Lung (tissue), 12 donors: Measurements from ENCODE around the gene HPSE2. TPM values are rescaled to one million over a fixed set of nuclear protein-coding genes. Genes with fewer than 3 reads are reported as not detected.

Source experiments
- ATAC-seq: fragments of 200-7000 bp; cut with Tn5 transposase; one replicate; pipeline ENCODE4 v1.9.1; 2020; ENCODE audit warnings: moderate number of reproducible peaks; ENCODE audit not compliant: insufficient read depth, low FRiP score
- DNase-seq, 3 donors: peaks; one replicate each; pipeline ENCODE4 v3.0.0-alpha.2; 2013 to 2017
- H3K27ac ChIP-seq, 2 donors: one replicate each; pipeline ENCODE4 v1.5.1; 2013; ENCODE audit warnings: mild to moderate bottlenecking in 2 of 2, moderate library complexity in 2 of 2, control low read depth in 1 of 2, inconsistent platforms in 1 of 2, low read depth in 1 of 2, low read length in 1 of 2
- H3K27me3 ChIP-seq, 3 donors: one replicate each; pipeline ENCODE4 v1.5.1; 2013; ENCODE audit warnings: low read length in 2 of 3; ENCODE audit not compliant: control insufficient read depth in 3 of 3, insufficient read depth in 3 of 3
- H3K36me3 ChIP-seq, 4 donors: one replicate each; pipeline ENCODE4 v1.5.1; 2013; ENCODE audit warnings: low read length in 4 of 4, mild to moderate bottlenecking in 1 of 4, moderate library complexity in 1 of 4; ENCODE audit not compliant: control insufficient read depth in 4 of 4, insufficient read depth in 4 of 4
- H3K4me1 ChIP-seq, 5 donors: one replicate each; pipeline ENCODE4 v1.5.1; 2013; ENCODE audit warnings: low read length in 5 of 5, mild to moderate bottlenecking in 2 of 5, moderate library complexity in 1 of 5; ENCODE audit not compliant: control insufficient read depth in 5 of 5, insufficient read depth in 5 of 5
- H3K4me3 ChIP-seq: one replicate; pipeline ENCODE4 v1.5.1; 2013; ENCODE audit warnings: mild to moderate bottlenecking, control low read depth, moderate library complexity
- H3K9ac ChIP-seq, 2 donors: one replicate each; pipeline ENCODE4 v1.5.1; 2013; ENCODE audit warnings: low read length in 2 of 2, control low read depth in 1 of 2; ENCODE audit not compliant: insufficient read depth in 1 of 2
- H3K9me3 ChIP-seq, 4 donors: one replicate each; pipeline ENCODE4 v1.5.1; 2013; ENCODE audit warnings: low read length in 3 of 4, mild to moderate bottlenecking in 1 of 4, moderate library complexity in 1 of 4; ENCODE audit not compliant: control insufficient read depth in 4 of 4, insufficient read depth in 3 of 4
- CTCF ChIP-seq: IDR thresholded peaks from 2 replicates; pipeline ENCODE4 v1.5.1; 2012; ENCODE audit warnings: mild to moderate bottlenecking; ENCODE audit errors: control extremely low read depth, extremely low read depth
- WGBS, 2 donors: extraction: QIAGEN DNeasy Blood & Tissue Kit; methylation state at CpG; one replicate each; pipeline ENCODE4 v1.1.7; 2013; 5-methylcytosine and 5-hydroxymethylcytosine counted together
- polyA plus RNA-seq, 2 donors: library from polyadenylated mRNA; stranded (reverse); fragments of 200-250 nt; gene quantifications; one replicate each; pipeline ENCODE4 v1.2.1, GENCODE V29; 2013
- total RNA-seq, 2 donors: library from RNA; depleted of rRNA in 1 of 2; stranded (reverse); fragments of >200 nt in 1 of 2; gene quantifications; one replicate each; pipeline ENCODE4 v1.2.1, GENCODE V29; 2014 to 2021
- donor health status: control.
- donor health status: control.
- donor health status: Bipolar disorder and iron deficiency.
- donor health status: healthy.
- donor health status: DM: yes; HTN: yes; CAD: no.

The HPSE2 gene
- total and polyA plus RNA-seq, 4 donors: 0.32 to 47.3 (median 1.9) TPM

GRCh38 chr10:98980353-98980752 is 255.3 kb downstream of the HPSE2 start:
- Histone ChIP-seq H3K36me3 (no peaks in the 10 kb centered on the region), H3K4me3 (no peak overlapping the region), H3K9me3 (peaks cover 0 to 7% (median 1%) of the 10 kb centered on the region in 4 donors), H3K9ac (no peak overlapping the region), H3K27me3 (no peaks in the 10 kb centered on the region), H3K27ac (no peak overlapping the region), H3K4me1 (peaks cover 0 to 3% (median 0%) of the 10 kb centered on the region in 5 donors)
- 58 to 71% methylated on average over 5 of the region's 5 CpGs for WGBS, 2 donors
- no peak for TF ChIP-seq CTCF
- ATAC-seq (no peak), DNase-seq (no peak)

GRCh38 chr10:98971464-98971863 is 264.2 kb downstream of the HPSE2 start:
- H3K27ac ChIP-seq: no peak overlapping the region
- no peaks in the 10 kb centered on the region for H3K36me3 ChIP-seq
- no peaks in the 10 kb centered on the region for H3K27me3 ChIP-seq
- no peak for TF ChIP-seq CTCF
- no peak for ATAC-seq
- H3K4me1 ChIP-seq: peaks cover 0 to 28% (median 0%) of the 10 kb centered on the region in 5 donors
- WGBS, 2 donors: 51 to 65% methylated on average over 2 of the region's 2 CpGs
- peaks cover 0 to 3% (median 0%) of the 10 kb centered on the region in 4 donors for H3K9me3 ChIP-seq
- no peak overlapping the region for H3K4me3 ChIP-seq
- no peak overlapping the region for H3K9ac ChIP-seq
- DNase-seq: peak in 2 of 3 donors; percentile 88 to 95

DNA sequence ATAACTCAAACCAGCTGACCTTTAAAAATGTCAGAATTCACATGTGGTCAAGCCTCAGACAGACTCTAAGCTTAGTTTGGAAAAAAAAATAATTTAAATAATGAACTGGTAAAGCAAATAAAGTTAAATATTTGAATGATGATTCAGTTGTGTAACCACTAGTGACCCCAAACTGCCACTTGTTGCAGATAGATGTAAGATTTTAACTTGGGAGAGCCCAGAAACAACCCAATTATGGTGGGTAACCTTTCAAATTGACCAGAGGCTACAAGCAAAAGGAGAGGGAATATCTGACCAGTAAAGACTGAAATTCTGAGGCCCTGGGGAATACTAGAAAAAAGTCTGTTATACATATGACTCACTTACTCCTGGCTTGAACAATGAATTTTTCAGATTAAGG is 268.1 kb downstream of the HPSE2 start:
- no peak for TF ChIP-seq CTCF
- Histone ChIP-seq H3K4me1 (peaks cover 0 to 18% (median 0%) of the 10 kb centered on the region in 5 donors), H3K36me3 (no peaks in the 10 kb centered on the region), H3K4me3 (no peak overlapping the region), H3K9me3 (no peaks in the 10 kb centered on the region), H3K27me3 (no peaks in the 10 kb centered on the region), H3K9ac (no peak overlapping the region), H3K27ac (no peak overlapping the region)
- no peak for DNase-seq
- ATAC-seq: no peak

DNA sequence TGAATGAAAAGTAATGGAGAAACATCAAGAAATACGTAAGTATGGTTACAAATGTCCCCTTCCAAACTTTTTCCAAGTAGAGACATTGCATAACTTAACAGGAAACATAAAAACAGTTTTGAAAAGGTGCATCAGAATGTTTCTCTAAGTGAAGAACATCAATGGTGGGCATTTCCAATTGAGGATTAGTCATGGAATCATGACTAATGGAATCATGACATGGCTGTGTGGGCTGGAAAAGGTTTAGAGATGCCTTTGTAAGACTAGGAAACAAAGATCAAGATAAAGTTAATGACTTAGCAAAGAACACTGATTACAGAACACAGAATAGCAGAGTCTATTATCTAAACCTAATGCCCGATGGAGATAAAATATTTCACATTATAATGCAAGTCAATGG is 272.0 kb downstream of the HPSE2 start:
- TF ChIP-seq CTCF: no peak
- ATAC-seq (no peak), DNase-seq (no peak)
- no peak overlapping the region for H3K9ac ChIP-seq
- H3K9me3 ChIP-seq: no peaks in the 10 kb centered on the region
- H3K27ac ChIP-seq: no peak overlapping the region
- H3K4me3 ChIP-seq: no peak overlapping the region
- peaks cover 0 to 15% (median 0%) of the 10 kb centered on the region in 5 donors for H3K4me1 ChIP-seq
- H3K27me3 ChIP-seq: no peaks in the 10 kb centered on the region
- H3K36me3 ChIP-seq: no peaks in the 10 kb centered on the region
- whole genome bisulfite sequencing, 2 donors: 79 to 81% methylated on average over 2 of the region's 2 CpGs
